Suppressor macrophage treated with lipopolysaccharide for 4 hours (primary cell): ENCODE results near the gene HSBP1L1.

ENCODE experiments used
- DNase-seq: peaks from one replicate; pipeline ENCODE4 v3.0.0-alpha.2; 2020

Gene HSBP1L1

DNA sequence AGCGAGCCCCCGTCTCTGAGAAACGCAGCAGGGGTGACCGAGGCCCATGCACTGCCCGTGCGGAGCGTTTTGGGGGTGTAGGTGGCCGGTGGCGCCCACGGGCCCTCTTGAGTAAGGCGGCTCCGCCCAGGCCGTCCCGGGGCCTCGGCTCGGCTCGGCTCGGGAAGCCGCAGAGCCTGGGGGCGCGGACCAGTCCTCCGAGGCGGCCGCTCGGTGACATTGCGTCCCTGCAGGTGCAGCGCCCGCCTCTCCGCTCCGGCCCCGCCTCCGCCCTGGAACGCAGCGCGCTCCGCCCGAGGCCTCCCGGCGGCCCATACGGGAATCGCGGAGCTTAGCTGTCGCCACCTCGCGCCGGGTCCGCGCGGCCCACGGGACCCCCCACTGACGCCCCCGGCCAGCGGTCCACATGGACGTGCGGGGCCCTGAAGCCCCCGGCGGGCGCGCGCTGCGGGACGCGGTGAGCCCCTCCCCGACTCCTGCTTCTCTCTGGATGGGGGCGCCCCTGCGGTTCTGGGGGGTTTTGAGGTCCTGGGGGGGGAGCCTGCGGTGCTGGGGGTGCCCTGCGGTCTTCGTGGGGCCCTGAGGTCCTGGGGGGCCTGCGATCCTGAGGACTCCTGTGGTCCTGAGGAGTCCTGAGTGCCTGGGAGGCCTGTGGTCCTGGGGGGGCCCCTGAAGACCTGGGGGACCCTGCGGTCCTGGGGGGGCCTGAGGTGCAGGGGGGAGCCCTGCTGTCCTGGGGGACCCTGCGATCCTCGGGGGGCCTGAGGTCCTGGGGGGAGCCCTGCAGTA is at the start of gene HSBP1L1:
TSS of gene HSBP1L1 (plus strand) at position 314 of the 789 bp plus-strand sequence. CDS start at position 407, 93 bp downstream.
- DNase-seq = peak; percentile 53

DNA sequence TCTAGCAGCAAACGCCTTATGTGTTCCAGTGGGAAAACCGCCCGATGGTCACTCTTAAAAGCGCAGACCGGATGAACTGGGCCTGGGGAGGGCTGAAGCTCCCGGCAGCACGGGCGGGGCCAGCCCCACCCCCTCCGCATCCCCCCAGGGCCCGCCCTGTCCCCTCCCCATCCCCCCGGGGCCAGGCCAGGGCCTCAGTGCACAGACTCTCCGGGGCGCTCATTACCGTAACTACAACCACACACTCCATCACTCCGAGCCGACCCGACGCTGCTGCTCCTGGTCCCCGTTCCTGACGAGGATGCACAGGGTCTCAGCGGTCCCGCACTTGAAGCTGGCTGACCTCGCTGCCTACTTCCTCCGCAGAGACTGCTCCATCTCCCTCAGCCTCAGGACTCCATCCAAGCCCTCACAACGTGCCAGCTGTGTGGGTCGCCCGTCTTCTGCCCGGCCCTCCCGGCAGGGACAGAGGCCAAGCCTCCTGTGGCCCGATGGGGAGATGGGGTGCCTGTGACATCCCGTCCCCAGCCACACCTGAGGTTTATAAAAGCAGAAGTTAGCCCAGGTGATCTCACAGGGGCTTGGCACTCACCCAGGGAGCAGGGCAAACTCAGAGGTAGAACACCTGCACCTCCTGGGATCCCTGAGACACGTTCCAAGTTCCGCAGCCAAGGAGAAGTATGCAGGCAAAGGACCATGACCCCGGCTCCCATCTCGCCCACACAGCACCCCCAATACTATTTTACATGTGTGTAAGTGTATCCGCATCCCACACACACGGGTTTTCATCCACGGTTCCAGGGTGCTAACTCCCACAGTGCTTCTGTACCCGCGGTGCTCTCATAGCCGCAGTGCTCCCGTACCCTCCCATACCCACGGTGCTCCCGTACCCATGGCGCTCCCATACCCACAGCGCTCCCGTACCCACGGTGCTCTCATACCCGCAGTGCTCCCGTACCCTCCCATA is 49.0 kb upstream of the HSBP1L1 start:
- no peak for DNase-seq

DNA sequence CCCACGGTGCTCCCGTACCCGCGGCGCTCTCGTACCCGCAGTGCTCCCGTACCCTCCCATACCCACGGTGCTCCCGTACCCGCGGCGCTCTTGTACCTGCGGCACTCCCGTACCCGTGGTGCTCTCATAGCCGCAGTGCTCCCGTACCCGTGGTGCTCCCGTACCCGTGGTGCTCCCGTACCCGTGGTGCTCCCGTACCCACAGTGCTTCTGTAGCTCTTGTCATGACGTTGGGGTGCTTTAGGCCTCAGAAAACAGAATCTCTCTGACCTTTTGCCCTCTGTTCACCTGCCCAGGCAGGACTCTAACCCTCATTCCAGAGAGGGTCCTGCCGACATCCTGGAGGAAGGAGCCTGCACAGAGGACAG is 48.3 kb upstream of the HSBP1L1 start:
- no peak for DNase-seq

DNA sequence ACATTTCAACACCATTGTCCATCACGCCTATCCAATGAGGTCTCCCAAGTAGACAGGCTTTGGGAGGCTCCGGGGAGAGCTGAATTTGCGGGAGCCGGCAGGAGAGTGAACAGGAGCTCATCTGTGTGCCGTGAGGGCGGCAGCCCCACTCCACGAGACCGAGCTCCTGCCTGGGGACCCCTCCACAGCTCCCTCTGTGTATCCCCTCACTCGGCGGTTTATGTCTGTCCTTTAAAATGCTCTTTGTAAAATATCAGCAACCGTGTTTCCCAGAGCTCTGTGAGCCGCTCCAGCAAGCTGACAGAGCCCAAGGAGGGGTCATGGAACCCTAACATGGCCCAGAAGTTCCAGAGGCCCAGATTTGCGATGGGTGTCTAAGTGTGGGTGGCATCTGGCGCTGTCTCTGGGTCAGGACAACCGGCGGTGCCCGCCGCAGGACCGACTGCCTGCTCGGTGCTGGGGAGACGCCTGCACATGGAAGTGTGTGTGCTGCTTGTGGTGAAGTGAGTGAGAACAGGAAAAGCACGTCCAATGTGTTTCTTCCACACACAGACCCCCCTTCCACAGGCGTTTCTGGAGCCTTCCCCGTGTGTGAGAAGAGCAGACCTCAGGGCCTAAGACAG is 47.8 kb upstream of the HSBP1L1 start:
- no peak for DNase-seq

DNA sequence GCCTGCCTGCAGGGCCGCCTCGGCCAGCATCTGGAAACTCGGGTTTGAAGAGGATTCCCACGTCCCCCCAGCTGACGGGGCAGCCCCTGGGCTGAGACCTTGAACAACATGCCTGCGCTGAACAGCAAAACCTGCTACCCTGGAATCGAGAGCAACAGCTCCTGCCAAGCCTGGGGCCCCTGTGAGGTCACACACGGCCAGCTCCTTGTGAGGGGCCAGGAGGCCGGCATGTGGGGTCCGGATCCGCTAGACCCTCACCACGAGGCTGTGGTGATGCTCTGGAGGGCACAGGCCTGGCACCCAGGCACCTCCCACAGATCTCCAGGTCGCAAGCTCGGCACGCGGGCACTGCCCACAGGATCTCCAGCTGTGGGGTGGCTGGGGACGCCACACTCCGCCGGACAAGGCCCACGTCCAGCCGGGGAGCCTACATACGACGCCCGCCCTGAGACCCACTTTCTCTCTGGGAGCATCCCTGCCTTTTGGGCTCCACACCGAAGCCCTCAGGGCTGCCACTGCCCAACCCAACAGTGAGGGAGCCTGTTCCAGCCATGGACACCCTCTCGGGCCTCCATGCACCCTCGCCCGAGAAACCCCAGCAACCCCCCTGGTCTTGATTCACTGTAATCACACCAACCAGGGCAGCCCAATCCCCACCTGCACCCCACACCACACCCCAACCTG is 47.1 kb upstream of the HSBP1L1 start:
- no peak for DNase-seq

DNA sequence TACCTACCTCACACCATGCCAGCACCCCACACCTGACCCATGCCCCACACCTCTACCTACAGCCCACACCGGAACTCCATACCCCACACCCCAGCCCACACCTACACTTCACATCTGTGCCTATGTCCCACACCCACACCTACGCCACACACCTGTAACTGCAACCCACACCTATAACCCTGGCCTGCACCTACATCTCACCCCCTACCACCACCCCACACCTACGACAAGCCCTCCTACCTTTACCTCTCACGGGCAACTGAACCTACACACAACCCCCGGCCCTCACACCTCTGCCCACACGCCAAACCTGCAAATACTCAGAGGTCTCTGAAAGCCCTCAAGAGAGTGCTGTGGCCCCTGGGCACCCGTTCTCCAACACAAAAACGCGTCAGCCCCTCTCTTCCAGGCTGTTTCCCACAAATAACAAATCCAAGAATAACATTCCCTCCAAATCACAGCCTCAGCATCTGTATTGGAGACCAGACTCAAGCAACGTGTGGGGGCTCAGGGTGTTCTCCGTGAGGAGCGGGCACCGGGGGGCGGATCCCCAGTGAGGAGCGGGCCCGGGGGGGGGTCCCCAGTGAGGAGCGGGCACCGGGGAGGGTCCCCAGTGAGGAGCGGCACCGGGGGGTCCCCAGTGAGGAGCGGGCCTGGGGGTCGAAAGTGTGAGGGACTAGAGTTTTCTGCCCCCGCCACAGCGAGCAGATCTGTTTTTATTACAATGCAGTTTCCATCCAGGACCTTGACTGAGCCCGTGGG is 46.4 kb upstream of the HSBP1L1 start:
- DNase-seq = no peak

DNA sequence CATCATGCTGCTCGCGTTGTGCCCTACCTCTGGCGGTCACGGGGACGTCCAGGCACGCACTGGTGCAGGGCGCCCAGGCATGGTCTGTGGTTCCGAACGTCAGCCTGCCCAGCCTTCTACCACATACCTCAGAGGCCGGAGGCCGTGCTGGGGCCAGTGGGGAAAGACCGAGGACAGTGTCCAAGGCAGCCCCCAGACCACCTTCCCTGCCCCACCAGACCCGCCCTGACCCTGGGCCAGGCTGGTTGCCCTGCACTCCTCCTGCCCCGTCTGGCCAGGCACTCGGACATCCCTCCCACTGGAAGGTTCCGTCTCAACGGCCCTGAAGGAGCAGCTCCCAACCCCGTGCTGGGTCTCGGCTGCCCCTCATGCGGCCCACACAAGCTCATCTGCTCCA is 45.8 kb upstream of the HSBP1L1 start:
- DNase-seq = no peak

DNA sequence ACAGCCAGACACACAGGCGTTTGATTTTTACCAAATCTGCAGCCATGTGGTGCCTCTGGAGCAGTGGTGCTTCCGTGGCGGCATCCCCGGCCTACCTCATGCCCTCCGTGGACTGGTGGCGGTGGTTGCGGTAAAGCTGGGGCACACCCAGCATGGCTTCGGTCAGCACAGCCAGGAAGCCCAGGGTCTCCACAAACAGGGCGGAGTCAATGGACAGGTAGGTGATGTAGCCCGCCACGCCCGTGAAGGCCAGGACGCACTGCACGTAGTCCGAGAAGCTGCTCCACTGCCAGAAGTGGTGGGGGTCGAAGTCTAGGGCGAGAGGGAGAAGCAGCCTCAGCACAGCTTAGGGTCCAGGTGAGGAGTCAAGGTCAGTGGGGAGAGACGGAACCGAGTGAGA is 45.4 kb upstream of the HSBP1L1 start:
- no peak for DNase-seq

DNA sequence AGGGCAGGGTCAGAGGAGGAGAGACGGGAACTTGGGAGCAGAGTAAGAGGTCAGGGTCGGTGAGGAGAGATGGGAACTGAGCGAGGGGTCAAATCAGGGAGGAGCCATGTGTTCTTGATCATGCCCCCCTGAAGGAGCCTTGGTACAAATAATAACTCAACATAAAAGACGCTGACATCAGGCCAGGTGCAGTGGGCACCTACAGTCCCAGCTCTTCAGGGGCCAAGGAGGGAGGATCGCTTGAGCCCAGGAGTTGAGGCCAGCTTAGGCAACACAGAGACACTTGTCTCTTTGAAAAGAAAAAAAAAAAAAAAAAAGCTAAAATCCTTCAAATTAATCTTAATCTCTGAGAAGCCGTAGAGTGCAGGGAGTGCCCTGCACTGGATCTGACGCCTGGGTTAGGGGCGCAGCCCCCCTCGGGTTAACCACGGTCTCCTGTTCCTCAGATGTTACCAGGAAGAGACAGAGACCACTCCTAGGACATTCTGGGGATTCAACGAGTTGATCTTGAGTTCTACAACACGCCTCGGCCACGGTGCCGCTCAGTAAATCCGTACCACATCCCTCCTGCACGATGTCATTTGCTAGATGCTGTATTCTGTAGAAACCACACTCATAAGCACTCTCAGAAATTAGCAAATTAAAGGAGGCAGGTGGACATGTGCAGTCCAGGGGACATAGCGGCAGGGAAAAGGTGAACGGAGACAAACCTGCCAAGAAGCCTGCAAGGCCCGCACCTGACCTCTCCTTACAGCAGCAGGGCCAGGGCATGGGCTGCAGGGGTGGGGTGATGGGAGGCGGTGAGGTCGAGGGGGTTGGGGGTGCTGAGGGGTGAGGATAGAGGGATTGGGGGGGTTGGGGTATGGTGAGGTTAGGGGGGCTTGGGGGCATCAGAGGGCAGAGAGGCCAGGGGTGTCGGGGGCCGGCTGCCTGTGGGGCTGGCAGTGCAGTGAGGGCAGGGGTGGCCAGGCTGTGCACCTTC is 42.2 kb upstream of the HSBP1L1 start:
- no peak for DNase-seq

DNA sequence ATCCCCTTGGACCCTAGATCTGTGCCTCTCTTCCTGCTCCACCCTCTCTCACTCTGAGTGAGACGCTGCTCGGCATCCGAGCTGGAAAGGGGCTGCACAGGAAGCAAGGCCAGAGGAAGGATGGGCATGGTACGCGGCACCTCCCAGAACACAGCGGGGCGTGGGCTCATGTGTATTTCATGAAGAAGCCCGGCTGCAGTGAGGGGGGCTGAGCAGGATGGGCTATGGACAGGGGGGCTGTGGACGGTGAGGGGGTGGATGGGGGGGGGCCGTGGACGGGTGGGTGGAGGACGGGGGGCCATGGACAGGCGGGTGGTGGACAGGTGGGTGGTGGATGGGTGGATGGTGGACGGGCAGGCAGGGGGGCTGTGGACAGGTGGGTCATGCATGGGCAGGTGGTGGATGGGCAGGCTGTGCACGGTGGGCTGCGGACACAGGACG is 41.5 kb upstream of the HSBP1L1 start:
- no peak for DNase-seq

DNA sequence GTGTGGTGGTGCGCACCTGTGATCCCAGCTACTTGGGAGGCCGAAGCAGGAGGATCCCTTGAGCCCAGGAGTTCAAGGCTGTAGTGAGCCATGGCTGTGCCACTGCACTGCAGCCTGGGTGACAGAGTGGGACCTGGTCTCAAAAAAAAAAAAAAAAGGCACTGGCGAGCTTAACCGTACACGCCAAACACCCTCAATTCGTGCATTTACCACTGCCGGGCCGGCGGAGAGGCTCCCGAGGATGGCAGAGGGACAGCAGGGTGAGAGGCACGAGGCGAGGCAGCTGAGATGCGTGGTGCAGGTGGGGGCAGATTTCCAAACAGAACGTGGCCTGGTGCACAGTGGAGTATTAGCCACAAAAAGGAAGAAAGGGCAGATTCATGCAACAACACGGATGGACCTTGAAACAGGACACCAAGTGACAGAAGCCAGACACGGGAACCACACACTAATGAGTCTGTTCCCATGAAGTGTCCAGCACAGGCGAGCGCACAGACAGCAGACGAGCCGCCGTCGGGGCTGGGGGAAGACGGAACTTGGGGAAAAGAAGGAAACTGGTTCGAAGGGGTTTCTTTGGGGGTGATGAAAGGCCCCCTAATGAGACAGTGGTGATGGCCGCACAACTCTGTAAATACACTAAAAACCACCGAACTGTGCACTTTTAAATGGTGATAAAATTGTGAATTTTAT is 40.4 kb upstream of the HSBP1L1 start:
- no peak for DNase-seq

DNA sequence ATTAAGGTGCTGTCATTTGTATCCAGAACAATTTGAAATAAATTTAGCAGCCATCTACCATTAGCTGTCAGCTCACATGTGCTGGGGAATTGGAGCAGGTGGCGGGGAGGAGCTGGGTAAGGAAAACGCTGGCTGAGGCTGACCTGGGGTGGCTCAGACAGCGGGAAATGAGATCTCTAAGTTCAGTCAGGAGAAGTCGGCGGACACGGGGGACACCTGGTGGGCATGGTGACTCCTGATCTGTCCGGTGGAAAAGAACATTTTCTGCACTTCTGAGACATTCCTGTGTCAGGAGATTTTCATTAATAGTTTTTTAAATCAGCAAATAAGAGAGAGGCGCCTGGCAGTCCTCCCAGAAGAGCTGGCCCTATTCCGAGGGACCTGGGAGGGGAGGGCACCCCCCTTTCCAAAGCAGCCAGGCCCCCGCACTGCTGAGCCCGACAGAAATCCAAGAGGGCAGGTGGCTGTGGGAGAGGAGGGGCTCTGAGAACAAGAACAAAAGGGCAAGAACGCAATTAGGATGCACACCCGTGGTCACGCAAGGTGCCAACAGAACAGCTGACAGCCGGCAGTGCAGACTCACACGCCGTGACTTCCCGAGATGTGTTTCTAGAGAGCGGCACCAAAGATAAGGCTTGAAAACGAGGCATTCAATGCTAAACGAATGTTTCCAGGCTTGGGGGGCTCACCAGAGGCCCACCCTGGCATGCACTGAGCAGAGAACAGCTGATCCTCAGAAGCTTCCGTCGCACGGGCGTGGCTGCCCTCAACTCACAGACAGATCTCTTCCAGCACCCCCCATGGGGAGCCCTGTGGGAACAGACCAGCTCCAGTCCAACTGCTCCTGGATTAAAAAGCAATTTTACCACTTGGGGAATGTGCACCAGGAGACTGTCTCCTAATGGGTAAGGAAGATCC is 39.4 kb upstream of the HSBP1L1 start:
- no peak for DNase-seq

DNA sequence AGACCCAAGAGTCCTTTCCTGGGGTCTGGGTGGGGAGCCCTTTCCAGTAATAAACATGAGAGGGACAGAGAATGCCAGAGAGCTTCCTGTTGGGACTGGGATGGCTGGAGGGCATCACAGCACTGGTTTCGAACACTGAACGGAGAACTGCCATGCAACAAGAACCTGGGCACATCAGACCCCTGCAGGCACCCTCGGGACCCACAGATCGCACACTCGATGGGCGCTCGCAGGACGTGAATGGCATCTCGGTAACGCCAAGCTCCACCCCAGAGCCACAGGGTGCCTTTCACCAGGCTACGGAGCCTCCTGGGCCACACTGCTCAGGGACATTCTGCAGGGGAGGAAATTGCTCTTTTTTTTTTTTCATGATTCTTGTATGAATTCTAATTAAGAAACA is 38.1 kb upstream of the HSBP1L1 start:
- no peak for DNase-seq

DNA sequence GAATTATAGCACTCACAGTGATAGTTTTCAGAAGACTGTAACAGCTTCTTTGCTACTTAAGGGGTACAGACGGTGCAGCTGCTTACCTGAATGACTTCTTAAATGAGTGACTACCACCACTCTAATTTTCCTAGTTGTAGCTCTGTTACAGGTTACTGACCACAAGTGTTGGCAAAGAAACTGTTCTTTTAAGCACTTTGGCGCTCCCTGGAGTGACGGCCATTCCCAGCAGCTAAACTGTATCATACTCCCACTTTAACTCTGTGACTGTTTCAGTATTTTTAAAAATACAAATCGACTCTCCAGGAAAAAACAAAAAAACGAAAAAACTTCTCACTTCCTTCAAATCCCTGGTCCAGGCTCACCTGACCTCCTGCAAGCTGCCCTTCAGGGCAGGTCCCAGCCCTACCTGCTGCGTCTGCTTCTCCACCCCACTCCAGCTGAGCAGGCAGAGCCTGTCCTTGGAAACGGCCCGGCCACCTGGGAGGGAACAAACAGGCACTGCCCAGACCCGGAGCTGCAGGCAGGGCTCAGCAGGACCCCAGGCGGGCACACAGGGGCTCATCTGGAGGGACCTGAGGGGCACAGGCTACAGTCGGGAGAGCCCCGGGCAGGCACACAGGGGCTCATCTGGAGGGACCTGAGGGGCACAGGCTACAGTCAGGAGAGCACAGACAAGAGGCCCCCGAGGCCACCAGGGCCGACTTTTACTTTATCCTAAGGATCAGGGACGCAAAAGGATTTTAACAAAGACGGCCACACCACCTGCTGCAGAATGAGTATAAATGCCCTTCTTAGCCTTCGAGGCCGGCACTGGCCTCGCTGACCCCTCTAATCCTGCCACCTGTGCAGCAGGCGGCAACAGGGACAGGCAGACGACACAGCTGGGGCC is 37.5 kb upstream of the HSBP1L1 start:
- DNase-seq = no peak

DNA sequence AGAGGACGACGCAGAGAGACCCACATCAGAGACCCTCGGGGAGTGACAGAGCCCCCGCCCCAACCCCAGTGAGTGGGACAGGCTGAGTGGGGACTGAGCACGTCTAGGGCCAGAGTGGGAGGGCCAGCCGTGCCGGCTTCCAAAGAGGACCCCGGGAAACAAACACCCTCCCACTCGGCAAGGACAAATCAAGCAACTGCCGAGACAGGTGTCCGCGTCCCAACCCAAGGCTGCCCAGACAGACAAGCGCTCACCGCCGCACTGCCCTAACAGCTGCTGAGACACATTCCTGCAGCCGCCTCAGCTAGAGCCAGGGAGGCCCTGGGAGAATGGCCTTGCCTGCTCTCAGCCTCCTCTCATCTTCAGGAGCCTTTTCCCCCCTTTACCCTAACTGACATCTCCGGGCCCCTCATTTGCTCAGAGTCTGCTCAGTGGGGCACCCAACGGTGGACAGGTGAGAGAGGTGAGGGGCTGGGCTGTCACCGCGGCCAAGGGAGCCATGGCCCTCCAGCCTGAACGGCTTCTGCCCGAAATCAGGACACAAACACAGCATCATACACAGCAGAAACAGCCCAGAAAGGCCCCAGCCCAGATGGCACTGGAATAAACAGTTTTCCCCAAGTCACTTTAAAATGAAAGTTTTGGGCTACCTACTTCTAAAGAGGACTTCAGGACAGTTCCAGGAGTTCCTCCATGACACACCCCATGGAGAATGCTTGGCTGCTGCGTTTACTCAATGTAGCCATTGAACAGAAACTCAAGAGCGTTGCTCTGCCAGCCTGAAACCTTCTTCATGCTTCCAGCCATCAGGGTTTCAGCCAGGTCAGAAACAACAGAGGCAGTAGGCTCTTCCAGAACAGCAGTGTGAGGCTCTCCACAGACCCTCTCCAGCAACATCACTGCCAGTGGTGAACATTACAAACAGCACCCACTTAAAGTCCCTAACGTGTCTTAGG is 36.6 kb upstream of the HSBP1L1 start:
- no peak for DNase-seq

DNA sequence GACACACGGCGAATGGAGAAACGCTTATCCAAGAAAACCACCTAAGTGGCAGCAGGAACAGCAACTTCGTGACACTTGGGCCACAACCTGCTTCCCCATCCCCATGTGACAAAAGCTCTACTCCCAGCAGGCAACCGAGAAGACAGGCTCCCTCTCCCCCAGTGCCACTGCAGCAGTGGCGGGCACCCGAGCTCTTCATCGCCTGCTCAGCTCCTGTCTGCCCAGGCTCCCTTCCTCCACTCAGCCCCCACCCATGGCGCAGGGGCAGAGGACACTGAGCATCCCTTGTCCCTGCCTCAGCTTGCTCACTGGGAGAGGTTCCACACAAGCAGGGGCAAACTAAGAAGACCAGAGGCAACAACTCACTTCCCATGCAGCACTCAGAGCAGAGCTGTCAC is 35.9 kb upstream of the HSBP1L1 start:
- no peak for DNase-seq
